GM13977 (cell line): ENCODE results near the gene TNIP1.

Source experiments
- DNase-seq: peaks from one replicate; pipeline ENCODE4 v3.0.0; 2012; ENCODE audit warnings: low spot score
- CTCF ChIP-seq: IDR thresholded peaks from 2 replicates; pipeline ENCODE4 v1.5.1; 2012; ENCODE audit warnings: mild to moderate bottlenecking, control low read depth; ENCODE audit not compliant: insufficient read depth; ENCODE audit errors: extremely low read depth, missing control alignments
- in situ Hi-C: fragments of 300-500 bp; cut with MboI; formaldehyde crosslinking; loops from one replicate; pipeline ENCODE4 v1.12.0; 2022; ENCODE audit warnings: low sequenced_read_pairs, low pct_unique_long_range_greater_than_20kb, mixed read lengths, inconsistent platforms; ENCODE audit not compliant: unreplicated experiment

TNIP1 gene

GRCh38 chr5:151055336-151055735 is 25.5 kb downstream of the TNIP1 start:
- TF ChIP-seq CTCF: no peak
- in situ Hi-C loops: no loop called here
- no peak for DNase-seq

GRCh38 chr5:151054709-151055108 is 26.1 kb downstream of the TNIP1 start:
- DNase-seq: no peak
- no peak for TF ChIP-seq CTCF
- in situ Hi-C loops: loop anchor here (5.0 kb wide), 1 partner anchor 63 kb away; no protein-coding TSS in a partner anchor

GRCh38 chr5:151053796-151054462 is 26.9 kb downstream of the TNIP1 start:
- no peak for TF ChIP-seq CTCF
- in situ Hi-C loops: loop anchor here (5.0 kb wide), 1 partner anchor 63 kb away; no protein-coding TSS in a partner anchor
- no peak for DNase-seq

- in situ Hi-C loops: loop anchor here (5.0 kb wide), 1 partner anchor 64 kb away; no protein-coding TSS in a partner anchor
- DNase-seq: no peak
- no peak for TF ChIP-seq CTCF
Observed at GRCh38 chr5:151052836-151053235, 28.0 kb downstream of the TNIP1 start.

- no peak for TF ChIP-seq CTCF
- DNase-seq: no peak
- in situ Hi-C loops: loop anchor here (5.0 kb wide), 1 partner anchor 65 kb away; no protein-coding TSS in a partner anchor
Observed at GRCh38 chr5:151051931-151052608, 28.8 kb downstream of the TNIP1 start.

GRCh38 chr5:151051066-151051930 is 29.5 kb downstream of the TNIP1 start:
- in situ Hi-C loops: loop anchor here (5.0 kb wide), 1 partner anchor 66 kb away; no protein-coding TSS in a partner anchor
- peak; percentile 88 for TF ChIP-seq CTCF
- peak; percentile 81 for DNase-seq
